ENCODE measurements around the gene DMPK.
A peak's percentile ranks its signal among the peaks of the same experiment; 100 is the strongest.

GRCh38 chr19:45753548-45753947, 28.7 kb downstream of the DMPK start:
- peak; percentile 73 for TF ChIP-seq CTCF (conservative IDR thresholded peaks at IDR 0.05; ENCODE audit: low read length)
- no peak for TF ChIP-seq EZH2phosphoT487 (IDR thresholded peaks at IDR 0.05; ENCODE audit: borderline replicate concordance, low read depth, low read length)
